GM12878 (cell line): ENCODE results near the gene LPAR3. TPM values are rescaled to one million over a fixed set of nuclear protein-coding genes. Genes with fewer than 3 reads are reported as not detected.

Source experiments
- ATAC-seq: fragments of 200-7000 bp; cut with Tn5 transposase; 3 replicates; pipeline ENCODE4 v1.9.1; 2020; ENCODE audit warnings: mild to moderate bottlenecking, moderate library complexity
- BruUV-seq: library from RNA; stranded (reverse); fragments of 400-500 nt; replicated peaks from 2 replicates; lab custom pipeline; 2021; lab: Mats Ljungman, UMichigan
- CTCF ChIA-PET: fragments of 300-600 bp; sonication (Branson Sonifier 250); formaldehyde crosslinking; extraction: SDS; loops from one replicate; lab custom pipeline; 2021; ENCODE audit warnings: inconsistent platforms; lab: Yijun Ruan, JAX
- POLR2A ChIA-PET: fragments of 350-600 bp; formaldehyde crosslinking; extraction: SDS; loops from one replicate; lab custom pipeline; 2021; ENCODE audit warnings: inconsistent platforms; lab: Charles Lee
- RAD21 ChIA-PET: fragments of 300-600 bp; sonication (Branson Sonifier 250); formaldehyde crosslinking; loops from one replicate; lab custom pipeline; 2023; ENCODE audit warnings: antibody characterized with exemption; ENCODE audit not compliant: unreplicated experiment; lab: Charles Lee
- SMC1A ChIA-PET: fragments of 300-600 bp; sonication (Branson Sonifier 250); formaldehyde crosslinking; loops from one replicate; lab custom pipeline; 2023; ENCODE audit not compliant: unreplicated experiment, uncharacterized antibody; lab: Charles Lee
- DNase-seq: peaks from one replicate; pipeline ENCODE4 v3.0.0-alpha.2; 2011; ENCODE audit warnings: low read depth, low spot score
- FAIRE-seq: peaks from 3 replicates; lab custom pipeline; 2011; peaks lifted over from hg19 to GRCh38; lab: Jason Lieb, UNC
- H2AFZ ChIP-seq: 2 replicates; pipeline ENCODE4 v1.6.0; 2011; ENCODE audit warnings: low read depth, low read length, control low read depth; ENCODE audit not compliant: control insufficient read depth
- H3K27ac ChIP-seq: 2 replicates; pipeline ENCODE4 v1.5.1; 2011; ENCODE audit warnings: control low read depth; ENCODE audit not compliant: control insufficient read depth, insufficient read depth
- H3K27me3 ChIP-seq, 2 experiments: replicated peaks in 1 of 2; 2 replicates each; pipeline versions ENCODE4 v1.6.0 to v1.6.1; 2011; ENCODE audit warnings: low read length in 1 of 2; ENCODE audit not compliant: control insufficient read depth in 2 of 2, insufficient read depth in 2 of 2
- H3K36me3 ChIP-seq, 2 experiments: 2 replicates each; pipeline ENCODE4 v1.5.1; 2011; ENCODE audit warnings: low read length in 1 of 2; ENCODE audit not compliant: control insufficient read depth in 2 of 2, insufficient read depth in 2 of 2
- H3K4me1 ChIP-seq: 2 replicates; pipeline ENCODE4 v1.6.1; 2011; ENCODE audit warnings: mild to moderate bottlenecking, low read length, moderate library complexity, mixed read lengths; ENCODE audit not compliant: control insufficient read depth, insufficient read depth
- H3K4me2 ChIP-seq: 2 replicates; pipeline ENCODE4 v1.6.0; 2011; ENCODE audit warnings: control low read depth; ENCODE audit not compliant: control insufficient read depth, insufficient read depth
- H3K4me3 ChIP-seq: fragments of 200-600 bp; sonication (generic); 2 replicates; pipeline ENCODE4 v1.5.1; 2016
- H3K79me2 ChIP-seq: 2 replicates; pipeline ENCODE4 v1.6.0; 2011; ENCODE audit warnings: low read length; ENCODE audit not compliant: control insufficient read depth, insufficient read depth
- H3K9ac ChIP-seq: 2 replicates; pipeline ENCODE4 v1.8.0; 2011; ENCODE audit warnings: low read length, control low read depth, mixed read lengths; ENCODE audit not compliant: control insufficient read depth, insufficient read depth
- H3K9me3 ChIP-seq: replicated peaks from 3 replicates; pipeline ENCODE4 v1.5.1; 2011; ENCODE audit warnings: mild to moderate bottlenecking, low read length; ENCODE audit not compliant: control insufficient read depth, insufficient read depth
- H4K20me1 ChIP-seq: 2 replicates; pipeline ENCODE4 v1.6.0; 2011; ENCODE audit not compliant: control insufficient read depth, insufficient read depth
- KAT2A ChIP-seq: conservative IDR thresholded peaks from 2 replicates; pipeline ENCODE4 v1.6.1; 2011; ENCODE audit warnings: low read depth, low read length; ENCODE audit not compliant: control insufficient read depth
- WGBS: methylation state at CpG from one replicate; pipeline ENCODE4 v1.1.6; 2016; ENCODE audit warnings: low lambda C conversion rate; ENCODE audit not compliant: insufficient replicate concordance, insufficient coverage; ENCODE audit errors: missing lambda C conversion rate; 5-methylcytosine and 5-hydroxymethylcytosine counted together
- in situ Hi-C: fragments of 300-500 bp; cut with MboI; formaldehyde crosslinking; loops from 9 replicates; pipeline ENCODE4 v1.14.3; 2018; ENCODE audit warnings: mixed read lengths
- intact Hi-C: fragments of 100-400 bp; cut with micrococcal nuclease; formaldehyde crosslinking; loops from one replicate; pipeline ENCODE4 v1.14.2; 2022; ENCODE audit not compliant: unreplicated experiment
- polyA plus RNA-seq, 11 experiments: library from polyadenylated mRNA; depleted of rRNA in 4 of 11; unstranded in 6 of 11; stranded (reverse) in 5 of 11; fragments of >200 nt; fragmentation: Nextera tagmentation in 4 of 11; fragmentation: Illumina TruSeq in 1 of 11; extraction: Ambion mirVana in 4 of 11; extraction: Trizol in 1 of 11; gene quantifications; 1 replicate in 1 of 11; 2 replicates in 10 of 11; pipeline versions ENCODE4 v1.2.1 to v1.2.3, GENCODE V29; 2011 to 2016; ENCODE audit warnings: inconsistent platforms in 2 of 11, missing spikeins in 2 of 11, low read depth in 1 of 11
- total RNA-seq, 4 experiments: library from RNA; depleted of rRNA in 3 of 4; stranded (reverse); fragments of >200 nt in 3 of 4; fragmentation: Illumina TruSeq in 1 of 4; extraction: Trizol in 1 of 4; gene quantifications; 2 replicates each; pipeline versions ENCODE4 v1.2.1 to v1.2.3, GENCODE V29; 2013 to 2021
- TF ChIP-seq, protein P1 (sequence below): fragments of 450-650 bp; IDR thresholded peaks from 2 replicates; pipeline ENCODE4 v1.6.1; 2016; ENCODE audit warnings: mild to moderate bottlenecking, moderate library complexity, borderline replicate concordance

Gene LPAR3
- total and polyA plus RNA-seq, 10 of the 15 experiments (the other 5 are each of a cell fraction or from before 2014, with no cell fraction given) = 0.03 to 0.31 (median 0.09) TPM; not detected in 3

DNA sequence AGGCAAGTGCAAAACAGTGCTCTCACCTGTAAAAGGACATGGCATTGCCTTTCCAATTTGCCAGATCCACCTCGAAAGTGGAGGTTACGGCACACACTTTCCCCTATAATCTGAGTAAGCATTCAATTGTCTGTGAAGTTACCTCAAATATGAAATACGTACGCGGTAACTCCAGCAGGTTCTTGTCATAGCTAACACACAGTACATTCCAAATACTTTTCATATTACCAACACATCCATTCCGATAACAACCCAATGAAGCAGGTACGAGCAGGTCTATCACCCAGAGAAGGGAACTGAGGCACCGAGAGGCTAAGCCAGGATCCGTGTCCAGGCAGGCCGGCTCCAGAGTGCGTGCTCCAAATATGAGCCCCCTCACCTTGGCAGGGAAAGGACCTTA, 46.8 kb upstream of the LPAR3 start:
- POLR2A ChIA-PET = no interaction called here
- no peak overlapping the region for H3K4me2 ChIP-seq
- H3K9ac ChIP-seq = no peak overlapping the region
- WGBS = 97% methylated on average over 11 of the region's 11 CpGs
- no peaks in the 10 kb centered on the region for H3K4me1 ChIP-seq
- SMC1A ChIA-PET = interaction anchor here (9.6 kb wide), 1 partner anchor 85 kb away, joined by 214 read pairs; no protein-coding TSS in a partner anchor
- FAIRE-seq (no peak), ATAC-seq (no peak), DNase-seq (no peak)
- no peak overlapping the region for H3K4me3 ChIP-seq
- CTCF ChIA-PET = interaction anchor here (1.1 to 2.9 kb wide), 2 partner anchors 88 to 315 kb away, joined by 3 to 18 read pairs; no protein-coding TSS in a partner anchor
- in situ Hi-C loops (no loop called here), intact Hi-C loops (loop anchor here (10.0 kb wide), 2 partner anchors 315 to 1005 kb away; no protein-coding TSS in a partner anchor)
- BruUV-seq = no TSS peak
- H2AFZ ChIP-seq = no peak overlapping the region
- peaks cover 14 to 35% of the 10 kb centered on the region in 2 experiments for H3K36me3 ChIP-seq
- RAD21 ChIA-PET = interaction anchor here (2.8 kb wide), 1 partner anchor 88 kb away, joined by 13 read pairs; no protein-coding TSS in a partner anchor
- H3K79me2 ChIP-seq = no peaks in the 10 kb centered on the region
- H4K20me1 ChIP-seq = no peaks in the 10 kb centered on the region
- TF ChIP-seq KAT2A = no peak
- TF ChIP-seq, protein P1, sequence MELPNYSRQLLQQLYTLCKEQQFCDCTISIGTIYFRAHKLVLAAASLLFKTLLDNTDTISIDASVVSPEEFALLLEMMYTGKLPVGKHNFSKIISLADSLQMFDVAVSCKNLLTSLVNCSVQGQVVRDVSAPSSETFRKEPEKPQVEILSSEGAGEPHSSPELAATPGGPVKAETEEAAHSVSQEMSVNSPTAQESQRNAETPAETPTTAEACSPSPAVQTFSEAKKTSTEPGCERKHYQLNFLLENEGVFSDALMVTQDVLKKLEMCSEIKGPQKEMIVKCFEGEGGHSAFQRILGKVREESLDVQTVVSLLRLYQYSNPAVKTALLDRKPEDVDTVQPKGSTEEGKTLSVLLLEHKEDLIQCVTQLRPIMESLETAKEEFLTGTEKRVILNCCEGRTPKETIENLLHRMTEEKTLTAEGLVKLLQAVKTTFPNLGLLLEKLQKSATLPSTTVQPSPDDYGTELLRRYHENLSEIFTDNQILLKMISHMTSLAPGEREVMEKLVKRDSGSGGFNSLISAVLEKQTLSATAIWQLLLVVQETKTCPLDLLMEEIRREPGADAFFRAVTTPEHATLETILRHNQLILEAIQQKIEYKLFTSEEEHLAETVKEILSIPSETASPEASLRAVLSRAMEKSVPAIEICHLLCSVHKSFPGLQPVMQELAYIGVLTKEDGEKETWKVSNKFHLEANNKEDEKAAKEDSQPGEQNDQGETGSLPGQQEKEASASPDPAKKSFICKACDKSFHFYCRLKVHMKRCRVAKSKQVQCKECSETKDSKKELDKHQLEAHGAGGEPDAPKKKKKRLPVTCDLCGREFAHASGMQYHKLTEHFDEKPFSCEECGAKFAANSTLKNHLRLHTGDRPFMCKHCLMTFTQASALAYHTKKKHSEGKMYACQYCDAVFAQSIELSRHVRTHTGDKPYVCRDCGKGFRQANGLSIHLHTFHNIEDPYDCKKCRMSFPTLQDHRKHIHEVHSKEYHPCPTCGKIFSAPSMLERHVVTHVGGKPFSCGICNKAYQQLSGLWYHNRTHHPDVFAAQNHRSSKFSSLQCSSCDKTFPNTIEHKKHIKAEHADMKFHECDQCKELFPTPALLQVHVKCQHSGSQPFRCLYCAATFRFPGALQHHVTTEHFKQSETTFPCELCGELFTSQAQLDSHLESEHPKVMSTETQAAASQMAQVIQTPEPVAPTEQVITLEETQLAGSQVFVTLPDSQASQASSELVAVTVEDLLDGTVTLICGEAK = no peak
- H3K9me3 ChIP-seq = no peaks in the 10 kb centered on the region
- H3K27me3 ChIP-seq = no peaks in the 10 kb centered on the region
- no peak overlapping the region for H3K27ac ChIP-seq
